ENCODE results near the gene MKI67.

The MKI67 gene

DNA sequence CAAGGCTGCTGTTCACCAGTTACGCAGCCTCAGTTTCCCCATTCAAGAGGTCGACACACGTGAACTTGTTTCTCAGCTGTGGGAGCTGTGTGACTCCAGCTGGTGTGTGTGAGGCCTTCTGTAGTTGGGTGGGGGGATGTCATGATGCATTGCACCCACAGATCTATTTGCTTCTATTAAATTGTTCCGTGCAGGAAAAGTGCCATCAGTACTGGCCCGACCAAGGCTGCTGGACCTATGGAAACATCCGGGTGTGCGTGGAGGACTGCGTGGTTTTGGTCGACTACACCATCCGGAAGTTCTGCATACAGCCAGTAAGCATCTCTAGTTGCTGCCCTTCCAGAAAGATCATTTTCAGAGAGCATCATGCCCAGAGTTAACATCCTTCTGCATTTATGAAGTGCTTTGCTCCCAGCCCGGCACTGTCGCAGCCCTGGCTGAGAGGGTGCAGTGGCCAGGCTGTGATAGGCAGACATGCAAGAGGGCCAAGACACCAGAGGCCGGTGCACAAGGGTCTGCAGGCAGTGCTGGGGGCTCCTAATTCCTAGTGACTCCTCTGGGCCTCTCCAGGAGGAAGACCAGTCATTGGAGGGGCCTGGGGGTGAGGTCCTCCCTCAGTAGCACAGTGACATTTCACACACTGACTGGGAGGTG, 60.2 kb downstream of the MKI67 start:
- DNase-seq (ENCODE audit: low spot score): no peak

DNA sequence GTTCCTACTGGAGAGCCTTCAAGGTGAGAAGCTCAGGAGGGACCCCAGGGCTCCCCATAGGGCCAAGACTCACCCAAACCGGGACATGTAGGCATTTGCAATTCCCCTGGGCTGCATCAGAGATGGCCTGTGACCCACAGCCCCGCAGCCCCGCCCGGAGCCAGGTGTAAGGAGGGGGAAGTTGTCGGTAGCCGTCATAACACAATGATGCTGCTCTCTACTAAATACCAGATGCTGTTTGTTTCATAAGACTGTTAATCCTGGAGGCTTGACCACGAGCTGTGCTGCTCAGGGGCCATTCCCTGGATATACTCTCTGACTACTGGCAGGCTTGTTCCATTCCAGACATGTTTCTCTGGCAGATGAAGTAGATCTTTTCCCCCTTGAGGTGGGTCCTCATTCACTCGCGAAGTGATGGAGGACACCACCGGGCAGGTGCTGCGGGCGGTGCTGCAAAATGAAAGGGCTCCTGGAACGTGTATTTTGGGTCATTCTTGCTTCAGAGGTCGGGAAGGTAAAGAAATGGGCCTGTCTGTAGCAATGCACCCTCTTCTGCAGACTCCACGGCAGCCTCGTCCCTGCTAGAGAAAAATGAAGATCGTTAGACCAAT, 61.1 kb downstream of the MKI67 start:
- DNase-seq (ENCODE audit: low spot score): no peak

DNA sequence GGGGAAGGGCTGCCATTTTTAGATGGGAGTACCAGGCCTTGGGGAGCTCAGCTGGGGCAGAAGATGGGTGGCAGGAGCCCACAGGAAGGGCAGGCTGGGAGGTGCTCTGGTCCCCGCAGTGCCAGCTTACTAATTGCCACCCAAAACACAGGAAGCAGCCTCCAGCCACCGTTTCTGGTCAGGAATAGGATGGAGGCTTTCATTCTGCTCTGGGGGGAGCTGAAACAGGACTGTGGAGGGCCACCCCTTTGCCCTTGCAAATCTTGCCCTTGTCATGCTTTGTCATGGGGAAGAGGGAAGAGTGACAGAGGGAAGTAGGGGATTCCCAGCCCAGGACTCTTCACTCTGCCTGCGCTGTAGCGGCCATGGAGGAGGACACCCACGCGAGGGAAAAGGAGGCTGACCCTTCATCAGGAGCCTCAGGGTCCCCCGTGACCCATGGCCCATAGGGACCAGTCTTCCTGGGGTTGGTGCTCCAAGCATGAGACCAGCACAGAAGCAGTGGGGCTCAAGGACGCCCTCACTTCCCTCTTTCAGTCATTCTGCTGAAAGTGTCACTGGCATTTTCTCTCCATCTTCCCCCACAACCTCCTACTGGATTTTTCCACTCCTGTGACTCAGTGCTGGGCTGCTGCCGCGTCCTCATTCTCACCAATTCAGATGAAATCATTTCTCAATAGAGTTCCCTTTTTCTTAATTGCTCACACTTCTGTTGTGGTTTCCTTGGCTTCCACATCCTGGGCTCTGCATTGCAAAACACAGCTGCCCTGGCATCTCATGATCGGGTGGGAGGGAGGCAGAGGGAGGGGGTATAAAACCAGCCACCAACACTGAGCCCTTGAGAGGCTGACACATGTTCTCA, 61.9 kb downstream of the MKI67 start:
- peak; percentile 18 for DNase-seq (ENCODE audit: low spot score)

DNA sequence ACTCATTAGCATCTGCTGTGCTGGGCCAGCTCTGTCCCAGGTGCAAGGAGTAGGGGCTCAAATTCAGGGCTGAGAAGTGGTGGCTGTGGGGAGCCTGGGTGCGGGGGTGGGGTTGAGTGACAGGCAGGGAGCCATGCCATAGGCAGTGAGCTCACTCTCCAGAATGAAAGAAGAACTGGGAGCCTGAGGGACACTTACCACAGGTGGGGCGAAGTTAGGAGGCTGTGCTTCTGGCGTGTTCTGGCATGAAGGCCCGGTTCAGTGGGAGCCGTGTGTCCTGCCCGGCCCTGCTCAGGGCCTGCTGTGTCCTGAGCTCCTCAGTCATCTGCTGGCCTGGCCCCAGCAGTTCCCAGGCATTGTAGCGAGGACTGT, 62.5 kb downstream of the MKI67 start:
- no peak for DNase-seq (ENCODE audit: low spot score)

DNA sequence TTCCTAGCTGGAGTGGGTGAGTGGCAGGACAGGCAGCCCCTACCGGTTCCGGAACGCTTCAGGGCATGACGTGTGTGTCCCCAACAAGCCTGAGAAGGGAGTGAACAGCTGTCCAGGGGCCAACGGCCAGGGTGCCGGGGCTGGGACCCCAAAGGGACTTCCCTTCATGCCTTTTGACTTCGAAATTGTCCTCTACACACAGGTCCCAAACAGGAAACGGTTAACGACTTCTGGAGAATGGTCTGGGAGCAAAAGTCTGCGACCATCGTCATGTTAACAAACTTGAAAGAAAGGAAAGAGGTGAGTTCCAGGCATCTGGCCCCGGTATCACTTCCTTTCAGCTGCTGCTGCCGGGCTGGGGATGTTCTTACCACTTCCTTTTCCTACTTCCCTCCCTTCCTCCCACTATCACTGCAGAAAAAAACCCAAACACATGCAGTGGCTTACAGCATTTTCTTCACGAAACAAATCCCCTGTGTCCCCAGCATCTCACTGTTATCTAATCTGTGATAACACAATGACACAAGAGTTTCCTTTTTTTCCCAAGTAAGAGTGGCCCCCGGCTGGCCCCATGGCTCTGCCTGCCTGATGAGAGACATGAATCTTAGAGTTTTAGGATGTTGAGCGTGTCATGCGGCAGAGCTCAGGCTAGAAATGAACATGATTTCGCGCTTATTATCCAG, 63.2 kb downstream of the MKI67 start:
- no peak for DNase-seq (ENCODE audit: low spot score)

DNA sequence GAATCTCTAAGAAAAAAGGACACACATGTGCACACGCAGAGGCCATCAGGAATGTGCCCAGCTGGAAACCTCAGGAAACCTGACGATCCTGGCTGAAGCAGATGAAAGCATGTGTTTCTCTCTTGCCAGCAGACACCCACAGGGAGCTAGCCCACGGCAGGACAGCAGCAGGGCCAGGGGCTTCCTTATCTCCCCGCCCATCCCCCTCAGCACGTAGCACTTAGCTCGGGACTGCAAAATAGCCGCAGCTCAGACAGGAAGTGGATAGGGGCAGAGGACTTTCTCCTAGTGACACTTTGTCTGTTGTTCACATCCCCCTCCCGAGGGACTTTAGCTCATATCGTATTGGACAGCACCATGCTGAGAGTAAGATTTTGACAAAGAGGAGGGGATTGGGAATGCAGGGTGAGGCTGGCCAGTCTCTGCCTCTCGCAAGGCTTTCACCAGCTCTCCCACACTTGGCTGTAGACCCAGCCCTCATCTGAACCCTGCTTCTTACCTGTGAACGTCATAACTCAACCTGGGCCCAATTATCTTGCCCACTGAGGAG, 63.8 kb downstream of the MKI67 start:
- no peak for DNase-seq (ENCODE audit: low spot score)

DNA sequence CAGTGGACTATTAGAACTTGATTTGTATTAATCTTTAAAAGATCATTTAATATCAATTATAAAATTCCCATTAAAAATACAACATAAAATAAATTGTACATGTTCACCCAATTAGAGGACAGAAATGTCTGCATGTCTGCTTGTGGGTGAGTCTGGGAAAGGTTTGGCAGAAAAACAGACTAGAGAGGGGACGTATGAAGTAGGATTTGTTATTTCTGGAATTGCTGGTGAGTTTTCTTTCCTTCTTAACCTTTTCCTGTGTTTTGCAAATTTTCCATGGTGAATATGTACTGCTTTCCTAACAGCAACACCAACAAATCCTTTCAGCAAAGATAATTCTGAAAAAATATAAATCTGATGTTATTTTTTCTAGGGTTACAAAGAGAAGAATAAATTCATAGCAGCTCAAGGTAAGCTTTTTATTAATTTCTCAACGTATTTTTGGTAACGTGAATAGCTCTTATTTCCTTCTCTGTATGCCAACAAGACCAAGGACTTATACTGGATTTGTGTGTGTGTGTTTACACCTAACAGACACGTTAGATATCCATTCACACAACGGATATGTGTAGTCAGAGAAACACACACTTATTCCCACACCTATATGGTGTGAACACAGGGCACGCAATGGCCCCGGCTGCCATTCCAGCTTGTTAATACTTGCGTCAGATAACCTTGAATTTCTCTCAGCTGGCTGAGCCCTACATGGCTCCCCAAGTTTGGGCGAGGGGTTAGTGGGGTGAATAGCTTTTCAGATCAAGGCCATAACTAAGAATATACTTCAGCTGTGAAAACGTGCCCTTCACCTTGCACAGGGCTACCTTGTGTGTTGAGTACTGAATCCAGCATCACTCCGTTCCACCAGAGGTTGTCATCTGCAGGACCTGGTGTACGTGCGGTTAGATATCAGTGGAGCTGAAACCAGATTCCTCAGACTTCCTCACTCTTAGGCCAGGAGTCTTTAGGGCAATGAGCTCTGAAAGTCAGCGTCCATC, 64.6 kb downstream of the MKI67 start:
- no peak for DNase-seq (ENCODE audit: low spot score)

DNA sequence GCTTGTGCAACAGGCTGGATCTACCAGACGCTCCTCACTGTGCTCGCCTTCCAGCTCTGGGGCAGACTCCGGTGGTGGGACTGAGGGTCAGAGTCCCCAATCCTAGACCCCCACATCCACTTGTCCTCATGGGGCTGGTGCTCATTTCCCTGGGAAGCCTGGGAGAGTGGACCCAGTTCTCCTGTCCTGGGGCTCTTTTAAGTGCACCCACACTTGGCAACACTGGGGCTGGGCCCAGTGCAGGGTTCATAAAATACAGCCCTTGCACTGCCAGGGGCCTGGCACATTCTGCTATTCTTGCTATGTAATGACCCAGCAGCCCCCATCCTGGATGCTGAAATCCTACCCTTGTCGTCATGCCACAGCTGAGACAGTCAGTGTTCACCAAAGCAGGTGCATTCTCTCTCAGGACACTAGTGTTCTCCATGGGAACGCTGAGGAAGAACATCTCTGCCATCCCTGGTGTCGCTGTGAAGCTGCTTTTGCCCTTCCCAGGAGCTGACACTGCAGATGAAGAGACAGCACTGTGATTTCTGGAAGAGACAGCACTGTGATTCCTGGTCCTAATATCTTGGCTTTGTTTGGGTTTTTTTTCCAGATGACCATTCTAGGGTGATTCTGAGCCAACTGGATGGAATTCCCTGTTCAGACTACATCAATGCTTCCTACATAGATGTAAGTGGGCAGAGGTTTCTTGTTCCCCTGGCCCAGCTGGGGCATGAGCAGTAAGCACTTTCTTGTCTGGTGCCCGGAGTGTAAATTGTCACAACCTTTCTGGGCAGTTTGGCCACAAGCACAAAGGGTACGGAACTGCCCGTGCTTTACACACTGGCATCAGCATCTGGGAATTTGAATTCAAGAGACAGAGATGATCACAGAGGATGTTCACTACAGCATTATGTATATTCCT, 65.6 kb downstream of the MKI67 start:
- no peak for DNase-seq (ENCODE audit: low spot score)

DNA sequence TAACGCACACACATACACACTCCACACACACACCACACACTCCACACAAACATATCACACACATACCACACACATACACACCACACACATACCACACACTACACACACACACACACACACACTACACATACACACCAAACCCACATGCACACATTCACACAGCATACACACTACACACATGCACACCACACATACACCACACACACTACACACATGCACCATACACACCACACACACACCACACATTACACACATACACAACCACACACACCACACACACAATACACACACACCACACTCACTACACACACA, 66.3 kb downstream of the MKI67 start:
- DNase-seq (ENCODE audit: low spot score): no peak

DNA sequence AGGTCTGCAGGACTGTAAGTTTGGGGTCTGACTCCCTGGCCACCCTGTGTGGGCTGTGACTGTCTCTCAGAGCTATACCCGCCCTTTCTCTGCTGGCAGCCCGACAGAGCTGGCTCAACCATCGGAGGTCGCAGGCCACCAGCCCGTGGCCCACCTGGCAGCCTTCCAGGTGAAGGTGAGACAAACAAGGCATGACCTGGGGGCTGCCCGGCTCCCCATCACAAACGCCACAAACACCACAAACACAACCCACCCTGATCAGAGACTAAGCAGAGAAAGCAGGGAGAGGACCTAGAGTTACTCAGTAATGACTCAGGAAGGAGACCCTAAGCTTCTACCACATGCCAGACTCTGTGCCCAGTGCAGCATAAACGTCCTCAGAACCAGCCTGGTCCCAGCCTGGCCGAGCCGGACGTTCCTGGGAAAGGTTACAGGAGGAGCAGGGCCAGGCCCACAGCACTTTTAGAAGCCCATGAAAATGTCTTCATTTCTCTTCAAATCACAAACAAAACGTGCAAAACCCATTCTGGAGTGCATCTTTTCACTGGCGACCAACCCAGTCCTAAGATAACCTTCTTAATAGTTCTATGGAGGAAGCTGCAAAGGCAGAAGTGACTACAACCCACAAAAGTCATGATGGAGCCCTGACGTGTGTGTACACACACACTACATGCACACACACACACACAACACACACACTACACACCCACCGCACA, 66.8 kb downstream of the MKI67 start:
- DNase-seq (ENCODE audit: low spot score): no peak

DNA sequence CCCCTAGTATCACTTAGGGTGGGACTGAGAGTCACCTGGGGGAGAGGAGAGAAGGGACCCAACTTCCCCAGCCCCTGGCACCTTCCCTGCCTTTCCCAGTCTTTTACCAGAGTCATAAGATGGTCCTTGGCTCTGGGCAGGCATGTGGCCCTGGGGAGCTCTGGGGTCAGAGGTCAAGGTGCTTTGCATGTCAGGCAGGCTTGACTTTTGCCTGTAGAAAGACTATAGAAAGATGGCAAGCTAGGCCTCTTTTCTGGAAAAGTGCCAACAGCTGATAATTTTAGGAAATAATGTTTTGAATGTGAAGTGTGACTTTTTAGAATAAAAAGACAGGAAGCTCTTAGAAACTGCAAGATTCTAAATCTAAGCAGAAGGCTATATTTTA, 67.5 kb downstream of the MKI67 start:
- DNase-seq (ENCODE audit: low spot score): no peak

DNA sequence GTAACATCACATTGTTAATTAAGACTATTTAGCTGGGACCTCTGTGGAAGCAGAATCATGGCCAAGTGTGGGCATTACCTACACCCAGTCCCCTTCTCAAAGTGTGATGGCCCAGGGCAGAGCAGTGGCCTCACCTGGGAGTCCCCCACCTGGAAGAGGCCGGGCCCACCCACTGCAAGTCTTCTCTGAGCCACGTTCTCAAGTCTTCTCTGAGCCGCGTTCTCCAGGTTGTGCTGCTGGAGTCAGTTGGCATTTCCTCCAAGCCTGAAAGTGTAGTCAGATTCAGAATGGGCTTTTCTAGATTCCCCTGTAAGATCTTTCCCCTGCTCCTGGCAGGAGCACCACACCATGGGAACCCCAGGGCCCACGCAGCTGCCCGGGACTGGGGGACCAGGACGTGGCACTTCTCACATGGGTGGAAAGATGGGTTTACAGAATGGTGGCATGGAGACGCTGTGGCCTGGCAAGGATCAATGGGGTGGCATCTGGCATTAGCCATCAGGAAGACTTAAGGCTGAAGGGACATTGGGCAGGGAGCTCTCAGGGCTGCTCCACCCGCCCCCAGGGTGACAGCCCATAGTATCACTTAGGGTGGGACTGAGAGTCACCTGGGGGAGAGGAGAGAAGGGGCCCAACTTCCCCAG, 68.0 kb downstream of the MKI67 start:
- no peak for DNase-seq (ENCODE audit: low spot score)

DNA sequence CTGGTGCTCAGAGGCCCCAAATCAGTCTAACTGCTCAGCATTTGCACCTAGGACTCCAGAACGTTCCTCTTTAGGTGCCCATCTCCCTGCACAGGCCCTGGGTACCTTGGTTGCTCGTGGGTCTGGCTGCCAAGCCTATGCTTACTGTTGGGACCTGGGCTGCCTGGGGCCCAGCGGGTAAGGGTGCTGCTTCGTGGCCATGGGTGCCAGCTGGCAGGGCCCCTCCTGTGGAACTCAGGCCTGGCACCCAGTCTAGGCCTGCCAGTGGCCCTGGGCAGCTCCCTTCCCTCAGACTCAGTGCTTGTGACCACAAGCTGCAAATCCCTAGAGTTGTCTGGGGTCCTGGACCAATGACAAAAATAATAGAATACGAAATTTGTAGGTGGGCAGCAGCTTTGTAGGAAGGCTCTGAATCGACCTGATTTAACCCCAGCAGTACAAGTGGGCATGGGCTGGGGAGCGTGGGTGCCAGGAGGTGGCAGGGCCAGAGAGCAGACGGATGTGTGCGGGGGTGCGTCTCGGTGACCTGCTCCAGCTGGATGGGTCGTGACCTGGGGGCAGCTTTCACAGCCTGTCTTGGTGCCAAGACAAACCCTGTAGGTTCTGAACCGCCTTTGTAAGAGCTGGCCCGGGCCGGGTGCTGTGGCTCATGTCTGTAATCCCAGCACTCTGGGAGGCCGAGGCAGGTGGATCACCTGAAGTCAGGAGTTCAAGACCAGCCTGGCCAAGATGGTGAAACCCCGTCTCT, 69.7 kb downstream of the MKI67 start:
- no peak for DNase-seq (ENCODE audit: low spot score)

DNA sequence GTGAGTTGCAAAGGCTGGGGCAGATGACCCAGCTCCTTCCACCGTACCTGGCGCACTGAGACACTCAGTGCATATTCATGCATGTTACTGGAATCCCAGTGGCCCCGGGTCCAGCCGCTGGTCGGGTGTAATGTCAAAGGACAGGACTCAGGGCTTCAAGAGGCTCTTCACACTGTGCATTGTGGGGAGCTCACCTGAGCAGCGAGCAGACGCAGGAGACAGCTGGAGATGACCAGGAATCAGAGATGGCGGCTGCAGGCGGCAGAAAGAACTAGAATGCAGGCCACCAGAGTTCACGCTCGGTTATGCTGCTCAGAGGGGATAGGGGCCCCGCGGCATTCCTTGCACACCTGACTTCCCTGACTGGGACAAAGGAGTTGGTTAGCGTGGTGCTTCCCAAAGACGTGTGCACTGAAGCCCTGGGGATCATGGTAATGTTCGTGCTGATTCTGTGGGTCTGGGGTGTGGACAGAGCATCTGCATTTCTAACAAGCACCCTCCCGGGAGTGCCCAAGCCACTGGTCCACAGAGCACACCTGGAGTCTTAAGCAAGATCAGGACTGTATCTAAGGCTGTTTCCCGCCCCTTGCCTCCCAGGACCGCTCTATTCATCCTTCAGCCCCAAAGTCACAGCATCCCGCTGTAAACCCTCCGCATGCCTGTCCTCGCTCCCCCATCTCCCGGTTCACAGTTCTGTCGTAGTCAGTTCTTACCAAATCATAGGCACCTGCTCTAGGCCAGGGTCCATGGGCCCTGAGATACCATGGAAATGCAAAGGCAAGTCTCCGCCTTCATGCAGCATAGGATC, 71.0 kb downstream of the MKI67 start:
- DNase-seq (ENCODE audit: low spot score): no peak

DNA sequence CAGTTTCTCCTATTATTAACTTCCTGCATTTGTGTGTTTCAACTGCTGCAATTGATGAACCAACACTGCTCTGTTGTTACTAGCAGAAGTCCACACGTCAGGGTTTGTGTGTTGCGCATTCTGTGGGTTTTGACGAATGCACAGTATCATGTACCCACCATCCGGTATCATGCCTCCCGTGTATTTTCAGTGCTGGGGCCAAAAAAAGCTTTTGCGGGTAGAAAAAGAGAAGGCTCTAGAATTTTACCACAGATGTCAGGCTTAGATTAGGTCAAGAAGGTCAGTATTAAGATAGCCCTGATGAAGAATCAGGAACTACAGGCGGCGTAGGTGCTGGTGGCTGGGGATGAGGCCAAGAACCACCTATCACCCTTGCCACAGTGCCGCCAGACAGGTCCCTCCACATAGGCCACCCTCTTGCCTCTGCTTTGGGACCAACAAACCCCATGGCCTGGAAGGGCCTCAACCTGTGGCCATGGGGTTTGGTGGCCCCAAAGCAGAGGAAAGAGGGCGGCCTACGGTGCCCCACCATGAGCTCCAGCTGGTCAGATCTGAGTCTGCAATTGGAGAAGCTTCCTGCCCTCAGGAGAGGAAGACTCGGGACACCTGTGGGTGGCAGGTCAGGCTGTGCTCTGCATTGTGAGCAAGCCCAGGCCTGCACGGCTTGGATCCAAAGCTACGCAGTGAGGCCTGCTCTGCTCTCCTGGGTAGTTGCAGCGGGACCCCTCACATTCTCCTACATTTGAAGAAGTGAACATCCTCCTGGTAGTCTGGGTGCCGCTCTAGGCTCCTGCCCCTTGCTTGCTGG, 71.9 kb downstream of the MKI67 start:
- DNase-seq (ENCODE audit: low spot score): no peak

DNA sequence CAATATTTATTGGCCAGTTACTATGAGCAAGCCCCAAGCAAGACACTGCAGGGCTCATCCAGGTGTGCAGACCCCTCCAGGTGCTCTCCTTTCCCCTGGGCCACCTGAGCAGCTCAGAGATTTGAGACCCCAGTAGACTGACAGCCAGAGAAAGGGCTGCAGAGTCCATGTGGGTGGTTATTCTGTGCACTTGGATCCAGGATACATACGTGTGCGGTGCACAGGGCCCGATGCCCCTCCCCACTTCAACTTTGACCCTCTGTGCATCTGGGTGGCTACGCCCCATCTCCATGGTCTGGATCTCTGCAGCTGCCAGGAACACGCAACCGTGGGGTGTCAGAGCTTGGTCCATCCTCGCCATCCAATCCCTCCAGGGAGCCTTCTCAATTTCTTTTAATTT, 72.9 kb downstream of the MKI67 start:
- no peak for DNase-seq (ENCODE audit: low spot score)

DNA sequence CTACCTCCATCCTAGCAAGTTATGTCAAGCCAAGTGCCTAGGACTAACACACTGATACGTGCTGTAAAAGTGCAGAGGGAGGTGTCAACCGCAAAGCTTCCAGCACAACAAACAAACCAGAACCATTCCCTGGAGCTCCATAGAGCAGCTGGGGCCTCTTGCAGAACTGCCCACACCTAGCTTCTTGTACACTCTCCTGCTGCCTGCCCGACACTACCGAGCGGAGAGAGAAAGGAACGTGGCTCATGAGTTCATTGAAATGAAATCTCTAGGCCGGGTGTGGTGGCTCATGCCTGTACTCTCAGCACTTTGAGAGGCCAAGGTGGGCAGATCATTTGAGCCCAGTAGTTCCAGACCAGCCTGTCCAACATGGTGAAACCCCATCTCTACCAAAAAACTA, 73.5 kb downstream of the MKI67 start:
- no peak for DNase-seq (ENCODE audit: low spot score)
